ENCODE data around the gene ERP27. TPM values are rescaled to one million over a fixed set of nuclear protein-coding genes. Genes with fewer than 3 reads are reported as not detected.

The ERP27 gene
- polyA plus RNA-seq, 2 of the 4 experiments (the other 2 are of a cell fraction) = 0.09 to 0.28 TPM

DNA sequence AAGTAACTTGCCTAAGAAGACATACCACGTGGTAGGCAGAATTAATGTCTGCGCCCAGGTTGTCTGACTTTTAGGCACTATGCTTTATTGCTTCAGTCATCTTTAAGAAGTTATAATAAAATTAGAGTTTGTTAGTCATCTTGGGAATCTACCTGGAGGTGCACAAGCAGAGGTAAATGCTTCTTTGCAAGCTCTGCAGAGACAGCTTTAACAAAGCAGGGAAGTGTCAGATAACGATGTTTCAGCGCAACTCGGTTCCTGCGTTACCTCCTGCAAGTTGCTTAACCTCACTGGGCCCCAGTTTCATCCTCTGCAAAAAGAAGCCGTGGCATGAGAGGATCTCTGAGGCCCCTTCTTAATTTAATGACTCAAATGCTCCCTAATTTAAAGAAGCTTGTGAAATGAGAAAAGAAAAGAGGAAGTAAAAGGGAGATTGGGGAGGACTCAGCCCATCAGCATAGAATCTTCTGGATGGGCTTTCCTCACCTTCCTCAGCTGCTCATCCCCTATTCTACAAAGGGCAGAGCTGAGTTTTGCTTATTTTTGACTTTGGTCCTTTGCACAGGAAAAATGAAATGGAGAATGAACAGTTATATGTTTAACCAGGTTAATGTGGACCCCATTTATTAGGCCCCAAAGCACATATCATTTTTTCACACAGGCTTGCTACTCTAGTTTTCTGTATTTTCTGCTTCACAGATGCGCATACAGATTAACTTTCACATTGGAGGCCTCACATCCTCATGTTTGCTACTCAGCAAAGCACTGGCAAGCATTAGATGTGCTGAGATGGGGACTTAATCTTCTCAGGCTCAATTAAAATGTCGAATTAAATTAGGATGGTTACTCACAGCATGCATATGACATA is 17.9 kb upstream of the ERP27 start:
- no peak overlapping the region for H3K4me2 ChIP-seq
- 79% methylated on average over 9 of the region's 9 CpGs for WGBS (ENCODE audit: missing lambda C conversion rate)

DNA sequence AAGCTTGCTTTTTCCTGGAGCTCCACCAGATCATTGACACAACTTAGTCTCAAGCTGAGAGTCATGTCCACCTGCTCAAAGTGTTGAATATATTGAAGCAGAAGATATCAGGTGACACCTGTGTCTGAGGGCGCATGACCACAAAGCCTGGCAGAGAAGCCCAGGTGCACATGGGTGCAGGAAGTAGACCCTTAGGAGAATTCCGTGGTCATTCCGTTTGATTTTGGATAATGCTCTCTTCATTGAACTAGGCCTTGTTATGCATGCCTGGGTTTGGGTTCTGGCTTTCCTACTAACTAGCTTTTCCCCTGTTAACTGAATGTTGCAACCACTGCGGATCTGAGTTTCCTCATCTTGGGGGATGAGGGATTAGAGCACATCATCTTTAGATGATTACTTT is 15.9 kb upstream of the ERP27 start:
- POLR2A ChIA-PET = no interaction called here
- CTCF ChIA-PET = no interaction called here
- Histone ChIP-seq H3K4me1 (peaks cover 22% of the 10 kb centered on the region), H3K4me3 (no peak overlapping the region), H3K4me2 (no peak overlapping the region), H3K27ac (no peak overlapping the region), H3K9me3 (no peaks in the 10 kb centered on the region)
- FAIRE-seq (no peak), DNase-seq (ENCODE audit: low read depth in 1 of 2, low spot score in 1 of 2) (no peak), ATAC-seq (no peak)
- no peak for TF ChIP-seq SREBF2 (IDR thresholded peaks at IDR 0.05)
- no peak for TF ChIP-seq CBX8 (IDR thresholded peaks at IDR 0.05)
- TF ChIP-seq RARB (CRISPR knock-in tag; IDR thresholded peaks at IDR 0.05) = no peak
- TF ChIP-seq, protein P1, sequence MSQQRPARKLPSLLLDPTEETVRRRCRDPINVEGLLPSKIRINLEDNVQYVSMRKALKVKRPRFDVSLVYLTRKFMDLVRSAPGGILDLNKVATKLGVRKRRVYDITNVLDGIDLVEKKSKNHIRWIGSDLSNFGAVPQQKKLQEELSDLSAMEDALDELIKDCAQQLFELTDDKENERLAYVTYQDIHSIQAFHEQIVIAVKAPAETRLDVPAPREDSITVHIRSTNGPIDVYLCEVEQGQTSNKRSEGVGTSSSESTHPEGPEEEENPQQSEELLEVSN (IDR thresholded peaks at IDR 0.05; ENCODE audit: borderline replicate concordance, low read depth) = no peak
- no peak for TF ChIP-seq POLR2A (IDR thresholded peaks at IDR 0.05; ENCODE audit: low read length)
- TF ChIP-seq EHF (CRISPR knock-in tag; IDR thresholded peaks at IDR 0.05) = no peak
- TF ChIP-seq RCOR1 (IDR thresholded peaks at IDR 0.05; ENCODE audit: low read depth, low read length) = no peak
- TF ChIP-seq HOXB13 (CRISPR knock-in tag; IDR thresholded peaks at IDR 0.05; ENCODE audit: low read depth) = no peak
- TF ChIP-seq SMC3 (IDR thresholded peaks at IDR 0.05) = no peak
- no peak for TF ChIP-seq NR3C1 (IDR thresholded peaks at IDR 0.05)
- TF ChIP-seq, protein P2, sequence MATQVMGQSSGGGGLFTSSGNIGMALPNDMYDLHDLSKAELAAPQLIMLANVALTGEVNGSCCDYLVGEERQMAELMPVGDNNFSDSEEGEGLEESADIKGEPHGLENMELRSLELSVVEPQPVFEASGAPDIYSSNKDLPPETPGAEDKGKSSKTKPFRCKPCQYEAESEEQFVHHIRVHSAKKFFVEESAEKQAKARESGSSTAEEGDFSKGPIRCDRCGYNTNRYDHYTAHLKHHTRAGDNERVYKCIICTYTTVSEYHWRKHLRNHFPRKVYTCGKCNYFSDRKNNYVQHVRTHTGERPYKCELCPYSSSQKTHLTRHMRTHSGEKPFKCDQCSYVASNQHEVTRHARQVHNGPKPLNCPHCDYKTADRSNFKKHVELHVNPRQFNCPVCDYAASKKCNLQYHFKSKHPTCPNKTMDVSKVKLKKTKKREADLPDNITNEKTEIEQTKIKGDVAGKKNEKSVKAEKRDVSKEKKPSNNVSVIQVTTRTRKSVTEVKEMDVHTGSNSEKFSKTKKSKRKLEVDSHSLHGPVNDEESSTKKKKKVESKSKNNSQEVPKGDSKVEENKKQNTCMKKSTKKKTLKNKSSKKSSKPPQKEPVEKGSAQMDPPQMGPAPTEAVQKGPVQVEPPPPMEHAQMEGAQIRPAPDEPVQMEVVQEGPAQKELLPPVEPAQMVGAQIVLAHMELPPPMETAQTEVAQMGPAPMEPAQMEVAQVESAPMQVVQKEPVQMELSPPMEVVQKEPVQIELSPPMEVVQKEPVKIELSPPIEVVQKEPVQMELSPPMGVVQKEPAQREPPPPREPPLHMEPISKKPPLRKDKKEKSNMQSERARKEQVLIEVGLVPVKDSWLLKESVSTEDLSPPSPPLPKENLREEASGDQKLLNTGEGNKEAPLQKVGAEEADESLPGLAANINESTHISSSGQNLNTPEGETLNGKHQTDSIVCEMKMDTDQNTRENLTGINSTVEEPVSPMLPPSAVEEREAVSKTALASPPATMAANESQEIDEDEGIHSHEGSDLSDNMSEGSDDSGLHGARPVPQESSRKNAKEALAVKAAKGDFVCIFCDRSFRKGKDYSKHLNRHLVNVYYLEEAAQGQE (IDR thresholded peaks at IDR 0.05) = no peak
- no peak for TF ChIP-seq ZNF302 (CRISPR knock-in tag; IDR thresholded peaks at IDR 0.05)
- TF ChIP-seq FOSB (CRISPR knock-in tag; IDR thresholded peaks at IDR 0.05) = no peak
- no peak for TF ChIP-seq RAD21 (conservative IDR thresholded peaks at IDR 0.05 in 1 of 2, IDR thresholded peaks at IDR 0.05 in 1 of 2)
- TF ChIP-seq PHF8 (IDR thresholded peaks at IDR 0.05; ENCODE audit: borderline replicate concordance, low read depth) = no peak
- no peak for TF ChIP-seq TFCP2L1 (CRISPR knock-in tag; IDR thresholded peaks at IDR 0.05)
- TF ChIP-seq JUNB (IDR thresholded peaks at IDR 0.05) = no peak
- TF ChIP-seq, protein P3, sequence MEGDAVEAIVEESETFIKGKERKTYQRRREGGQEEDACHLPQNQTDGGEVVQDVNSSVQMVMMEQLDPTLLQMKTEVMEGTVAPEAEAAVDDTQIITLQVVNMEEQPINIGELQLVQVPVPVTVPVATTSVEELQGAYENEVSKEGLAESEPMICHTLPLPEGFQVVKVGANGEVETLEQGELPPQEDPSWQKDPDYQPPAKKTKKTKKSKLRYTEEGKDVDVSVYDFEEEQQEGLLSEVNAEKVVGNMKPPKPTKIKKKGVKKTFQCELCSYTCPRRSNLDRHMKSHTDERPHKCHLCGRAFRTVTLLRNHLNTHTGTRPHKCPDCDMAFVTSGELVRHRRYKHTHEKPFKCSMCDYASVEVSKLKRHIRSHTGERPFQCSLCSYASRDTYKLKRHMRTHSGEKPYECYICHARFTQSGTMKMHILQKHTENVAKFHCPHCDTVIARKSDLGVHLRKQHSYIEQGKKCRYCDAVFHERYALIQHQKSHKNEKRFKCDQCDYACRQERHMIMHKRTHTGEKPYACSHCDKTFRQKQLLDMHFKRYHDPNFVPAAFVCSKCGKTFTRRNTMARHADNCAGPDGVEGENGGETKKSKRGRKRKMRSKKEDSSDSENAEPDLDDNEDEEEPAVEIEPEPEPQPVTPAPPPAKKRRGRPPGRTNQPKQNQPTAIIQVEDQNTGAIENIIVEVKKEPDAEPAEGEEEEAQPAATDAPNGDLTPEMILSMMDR (IDR thresholded peaks at IDR 0.05) = no peak
- TF ChIP-seq, protein P4, sequence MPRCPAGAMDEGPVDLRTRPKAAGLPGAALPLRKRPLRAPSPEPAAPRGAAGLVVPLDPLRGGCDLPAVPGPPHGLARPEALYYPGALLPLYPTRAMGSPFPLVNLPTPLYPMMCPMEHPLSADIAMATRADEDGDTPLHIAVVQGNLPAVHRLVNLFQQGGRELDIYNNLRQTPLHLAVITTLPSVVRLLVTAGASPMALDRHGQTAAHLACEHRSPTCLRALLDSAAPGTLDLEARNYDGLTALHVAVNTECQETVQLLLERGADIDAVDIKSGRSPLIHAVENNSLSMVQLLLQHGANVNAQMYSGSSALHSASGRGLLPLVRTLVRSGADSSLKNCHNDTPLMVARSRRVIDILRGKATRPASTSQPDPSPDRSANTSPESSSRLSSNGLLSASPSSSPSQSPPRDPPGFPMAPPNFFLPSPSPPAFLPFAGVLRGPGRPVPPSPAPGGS (IDR thresholded peaks at IDR 0.05) = no peak
- 94% methylated on average over 4 of the region's 4 CpGs for WGBS (ENCODE audit: missing lambda C conversion rate)

More for the DNA sequence above, 17.9 kb upstream of the ERP27 start:
- peaks cover 23% of the 10 kb centered on the region for H3K4me1 ChIP-seq
- FAIRE-seq (no peak), DNase-seq (ENCODE audit: low read depth in 1 of 2, low spot score in 1 of 2) (no peak), ATAC-seq (no peak)
- H3K9me3 ChIP-seq = no peaks in the 10 kb centered on the region
- ChIA-PET POLR2A (no interaction called here), CTCF (interaction anchor here (0.7 kb wide), 1 partner anchor 44 kb away, joined by 4 read pairs; no protein-coding TSS in a partner anchor)
- no peak overlapping the region for H3K4me3 ChIP-seq
- H3K27ac ChIP-seq = no peak overlapping the region
- TF ChIP-seq, protein P5, sequence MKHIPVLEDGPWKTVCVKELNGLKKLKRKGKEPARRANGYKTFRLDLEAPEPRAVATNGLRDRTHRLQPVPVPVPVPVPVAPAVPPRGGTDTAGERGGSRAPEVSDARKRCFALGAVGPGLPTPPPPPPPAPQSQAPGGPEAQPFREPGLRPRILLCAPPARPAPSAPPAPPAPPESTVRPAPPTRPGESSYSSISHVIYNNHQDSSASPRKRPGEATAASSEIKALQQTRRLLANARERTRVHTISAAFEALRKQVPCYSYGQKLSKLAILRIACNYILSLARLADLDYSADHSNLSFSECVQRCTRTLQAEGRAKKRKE (CRISPR knock-in tag; IDR thresholded peaks at IDR 0.05; ENCODE audit: low read depth) = no peak
- TF ChIP-seq JUN (IDR thresholded peaks at IDR 0.05) = no peak
- no peak for TF ChIP-seq RAD21 (conservative IDR thresholded peaks at IDR 0.05 in 1 of 2, IDR thresholded peaks at IDR 0.05 in 1 of 2)

Measured in A549 (cell line).